GM19468 (cell line): Measurements from ENCODE around the gene TUBGCP3.
"Not testable (repeated sequence)": the region's sequence is repeated elsewhere in the genome, so short reads cannot be mapped to it uniquely, and the experiment has no call there.

Experiments used
- ATAC-seq: cut with Tn5 transposase; IDR thresholded peaks from one replicate; pipeline ENCODE4 v1.9.1; 2021; ENCODE audit warnings: mild to moderate bottlenecking, moderate library complexity, moderate number of reproducible peaks; ENCODE audit not compliant: unreplicated experiment; ENCODE audit errors: extremely low read depth

TUBGCP3 gene

GRCh38 chr13:112582263-112582662, 5.7 kb downstream of the TUBGCP3 start:
- ATAC-seq = no peak

- ATAC-seq = no peak
Observed at GRCh38 chr13:112580912-112581311, 7.0 kb downstream of the TUBGCP3 start.

DNA sequence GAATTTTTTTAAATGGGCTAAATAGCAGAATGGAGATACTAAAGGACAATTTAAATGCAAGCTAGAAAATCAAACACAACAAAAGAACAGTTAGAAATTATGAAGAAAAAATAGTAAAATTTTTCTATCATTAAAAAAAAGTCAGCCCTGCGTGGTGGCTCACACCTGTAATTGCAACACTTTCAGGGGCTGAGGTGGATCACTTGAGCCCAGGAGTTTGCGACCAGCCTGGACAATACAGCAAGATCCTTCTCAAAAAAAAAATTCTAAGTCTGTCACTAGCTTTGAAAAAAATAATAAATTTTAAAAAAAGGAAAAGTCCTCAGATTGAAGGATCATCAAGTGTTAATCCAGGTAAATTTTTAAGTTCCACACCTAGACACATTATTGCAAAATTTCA, 7.7 kb downstream of the TUBGCP3 start:
- no peak for ATAC-seq

DNA sequence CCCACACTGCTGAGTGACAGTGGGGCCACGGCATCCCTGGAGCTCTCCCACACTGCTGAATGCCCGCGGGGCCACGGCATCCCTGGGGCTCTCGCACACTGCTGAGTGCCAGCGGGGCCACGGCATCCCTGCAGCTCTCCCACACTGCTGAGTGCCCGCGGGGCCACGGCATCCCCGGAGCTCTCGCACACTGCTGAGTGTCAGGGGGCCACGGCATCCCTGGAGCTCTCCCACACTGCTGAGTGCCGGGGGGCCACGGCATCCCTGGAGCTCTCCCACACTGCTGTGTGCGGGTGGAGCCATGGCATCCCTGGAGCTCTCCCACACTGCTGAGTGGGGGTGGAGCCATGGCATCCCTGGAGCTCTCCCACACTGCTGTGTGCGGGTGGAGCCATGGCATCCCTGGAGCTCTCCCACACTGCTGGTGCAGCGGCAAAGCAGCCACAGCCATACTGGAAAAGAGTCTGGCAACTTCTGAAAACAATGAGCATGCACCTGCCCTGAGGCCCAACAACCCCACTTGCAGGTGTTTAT, 8.6 kb downstream of the TUBGCP3 start:
- no peak for ATAC-seq

DNA sequence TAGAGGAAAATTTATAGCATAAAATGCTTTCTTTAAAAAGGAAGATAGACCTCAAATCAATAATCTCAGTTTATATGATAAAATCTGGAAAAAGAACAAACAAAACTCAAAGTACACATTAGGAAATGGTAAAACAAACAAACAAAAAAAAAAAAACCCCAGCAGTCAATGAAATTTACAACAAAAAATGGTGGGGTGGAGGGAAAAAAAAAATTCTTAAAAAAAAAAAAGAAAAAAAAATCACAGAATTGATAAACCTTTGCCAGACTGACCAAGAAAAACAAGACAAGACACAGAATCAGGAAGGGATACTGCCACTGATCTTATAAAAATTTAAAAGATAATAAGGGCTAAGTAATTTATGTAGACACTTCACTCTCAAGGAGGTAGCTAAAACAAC, 11.2 kb downstream of the TUBGCP3 start:
- ATAC-seq = no peak

- no peak for ATAC-seq
Observed at GRCh38 chr13:112576191-112576590, 11.8 kb downstream of the TUBGCP3 start.

DNA sequence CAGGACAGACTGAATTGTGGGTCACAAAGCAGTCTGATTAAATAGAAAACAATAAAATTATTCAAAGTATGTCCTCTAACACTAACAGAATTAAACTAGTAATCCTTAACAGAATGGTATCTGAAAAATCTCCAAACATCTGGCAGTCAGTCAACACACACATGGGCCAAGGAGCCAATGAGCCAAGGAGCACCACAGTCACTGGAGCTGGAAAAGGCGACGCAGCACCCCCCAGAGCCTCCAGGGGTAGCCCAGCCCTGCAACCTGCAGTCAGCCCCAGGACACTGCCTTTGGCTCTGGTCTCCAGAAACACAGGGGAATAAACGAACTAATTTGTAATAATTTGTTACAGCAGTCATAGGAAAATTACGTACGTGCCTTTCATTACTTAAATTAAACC, 12.3 kb downstream of the TUBGCP3 start:
- ATAC-seq = no peak

DNA sequence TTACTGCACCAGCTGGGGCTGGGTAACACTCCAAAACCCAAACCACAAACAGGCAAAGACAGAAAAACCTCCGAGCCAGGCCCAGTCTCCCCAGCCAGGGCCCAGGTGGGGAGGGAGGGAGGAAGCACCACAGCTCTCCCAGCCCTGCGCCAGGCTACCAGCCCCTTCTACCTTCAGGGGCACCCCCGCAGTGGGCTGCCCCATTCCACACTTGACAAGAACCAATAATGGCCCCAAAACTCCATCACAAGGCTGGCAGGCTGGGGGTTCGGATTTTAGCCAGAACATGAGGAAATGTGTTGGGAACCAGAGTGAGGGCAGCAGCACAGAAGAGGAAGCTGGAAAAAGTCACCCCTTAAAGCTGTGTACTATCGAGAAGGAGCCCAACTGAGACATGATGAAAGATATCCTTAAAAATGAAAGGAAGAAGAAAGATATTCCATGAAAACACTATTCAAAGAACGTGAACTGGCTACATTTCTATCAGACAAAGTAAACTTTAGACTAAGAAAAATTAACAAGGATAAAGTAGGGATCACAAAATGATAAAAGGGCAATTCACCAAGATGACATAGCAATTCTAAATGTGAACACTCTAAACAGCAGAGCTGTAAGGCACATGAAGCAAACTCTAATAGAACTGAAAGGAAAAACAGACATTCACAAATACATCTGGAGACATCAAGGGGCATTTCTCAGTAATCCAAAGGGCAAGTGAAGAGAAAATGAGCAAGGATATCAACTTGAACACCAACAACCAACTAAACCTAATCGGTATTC, 12.9 kb downstream of the TUBGCP3 start:
- ATAC-seq = no peak

- ATAC-seq = no peak
Observed at GRCh38 chr13:112574416-112574815, 13.5 kb downstream of the TUBGCP3 start.

DNA sequence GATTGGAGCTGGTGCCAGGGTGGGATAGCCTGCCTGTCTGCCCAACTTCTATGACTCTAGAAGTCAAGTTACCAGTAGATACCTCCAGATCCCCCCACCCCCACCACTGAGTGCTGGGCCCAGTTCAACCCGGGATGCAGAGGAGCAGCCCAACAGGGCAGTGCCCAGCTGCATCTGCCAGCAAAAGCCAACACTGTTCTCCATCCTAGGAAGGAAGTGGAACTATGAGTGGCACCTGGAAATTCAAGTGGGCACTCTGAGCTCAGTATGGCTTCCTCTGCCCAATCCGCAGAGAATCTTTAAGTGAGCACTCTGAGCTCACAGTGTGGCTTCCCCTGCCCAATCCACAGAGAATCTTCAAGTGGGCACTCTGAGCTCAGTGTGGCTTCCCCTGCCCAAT, 14.2 kb downstream of the TUBGCP3 start:
- ATAC-seq = no peak

- ATAC-seq = no peak
Observed at GRCh38 chr13:112572366-112572765, 15.6 kb downstream of the TUBGCP3 start.

DNA sequence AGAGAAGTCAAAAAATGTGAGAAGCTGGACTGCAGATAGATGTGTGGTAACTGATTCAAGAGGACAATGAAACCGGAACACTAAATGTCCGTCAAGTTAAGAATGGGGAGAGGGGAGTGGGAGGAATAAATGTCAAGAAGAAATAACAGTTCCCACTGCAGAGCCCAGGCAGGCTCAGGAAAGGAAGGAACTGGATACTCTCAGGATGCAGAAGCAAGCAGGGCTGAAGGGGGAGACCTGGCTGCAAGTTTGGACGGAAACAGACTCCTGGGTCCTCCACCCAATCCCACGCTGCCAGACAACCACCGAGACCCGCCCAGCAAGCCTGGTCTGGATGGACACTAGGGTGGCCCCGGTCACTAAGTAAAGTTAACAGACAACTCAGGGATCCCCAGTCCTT, 18.1 kb downstream of the TUBGCP3 start:
- ATAC-seq = no peak

DNA sequence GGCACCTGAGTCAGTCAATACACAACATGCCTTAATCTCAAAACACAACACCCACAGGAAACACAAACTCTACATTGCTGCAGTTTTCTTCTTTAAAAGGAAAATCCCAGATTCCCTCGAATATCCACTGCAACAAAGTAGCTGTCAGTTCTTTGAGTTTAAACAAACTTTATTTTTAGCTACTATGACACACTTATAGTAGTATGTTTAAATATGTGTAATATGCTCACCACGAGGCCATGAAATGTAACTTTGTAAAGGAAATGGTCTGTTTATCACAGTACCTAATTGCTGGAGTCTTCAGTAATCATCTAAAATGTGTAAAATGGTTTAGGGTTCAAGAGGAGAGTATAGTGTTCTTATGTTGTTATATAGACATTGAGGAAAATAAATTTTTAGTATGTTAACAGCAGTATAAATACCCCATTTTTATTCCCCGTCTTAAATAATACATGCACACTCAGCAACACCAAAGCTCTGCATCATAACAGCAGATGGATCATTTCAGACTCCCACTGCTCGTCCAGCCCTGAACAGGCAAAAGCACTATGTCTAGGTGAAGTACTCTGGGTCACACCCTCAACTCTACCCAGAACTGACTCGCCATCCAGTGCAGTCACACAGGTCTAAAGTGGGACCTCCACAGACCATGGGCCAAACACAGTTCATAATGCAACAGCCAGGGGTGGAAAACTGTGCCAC, 20.6 kb downstream of the TUBGCP3 start:
- no peak for ATAC-seq

GRCh38 chr13:112562786-112563383, 25.1 kb downstream of the TUBGCP3 start:
- no peak for ATAC-seq

DNA sequence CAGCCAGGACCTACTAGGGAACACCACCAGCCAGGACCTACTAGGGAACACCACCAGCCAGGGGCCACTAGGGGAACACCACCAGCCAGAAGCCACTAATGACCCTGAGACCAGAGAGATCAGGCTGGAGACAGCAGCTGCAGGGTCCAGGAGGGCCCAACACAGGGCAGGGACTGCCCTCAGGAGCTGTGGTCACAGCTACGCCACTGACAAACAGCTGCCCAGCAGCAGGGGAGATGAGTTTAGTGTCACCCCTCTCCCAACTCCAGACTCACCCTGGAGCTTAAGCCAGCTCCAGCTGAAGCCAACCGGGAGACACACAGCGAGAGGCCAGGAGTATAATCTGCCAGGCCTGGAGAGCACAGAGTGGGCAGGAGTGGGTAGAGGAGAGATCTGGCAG, 25.7 kb downstream of the TUBGCP3 start:
- no peak for ATAC-seq

DNA sequence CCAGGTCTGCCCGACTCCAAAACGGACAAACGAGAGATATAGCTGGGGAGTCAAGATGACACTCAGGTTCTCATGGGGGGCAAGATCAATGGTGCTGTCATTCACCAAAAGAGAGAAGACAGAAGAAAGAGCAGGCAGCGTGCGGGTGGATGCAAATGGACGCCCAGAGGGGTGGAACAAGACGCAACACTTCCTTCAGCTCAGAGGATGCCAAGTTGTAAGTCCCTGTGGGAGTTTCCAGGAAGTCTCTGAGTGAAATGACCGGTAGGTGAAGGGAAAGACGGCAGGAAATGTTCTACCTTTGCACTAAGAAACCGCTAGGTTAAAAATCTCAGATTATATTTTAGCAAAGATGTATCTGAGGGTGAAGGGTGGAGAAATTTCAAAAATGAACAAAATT, 26.5 kb downstream of the TUBGCP3 start:
- no peak for ATAC-seq

DNA sequence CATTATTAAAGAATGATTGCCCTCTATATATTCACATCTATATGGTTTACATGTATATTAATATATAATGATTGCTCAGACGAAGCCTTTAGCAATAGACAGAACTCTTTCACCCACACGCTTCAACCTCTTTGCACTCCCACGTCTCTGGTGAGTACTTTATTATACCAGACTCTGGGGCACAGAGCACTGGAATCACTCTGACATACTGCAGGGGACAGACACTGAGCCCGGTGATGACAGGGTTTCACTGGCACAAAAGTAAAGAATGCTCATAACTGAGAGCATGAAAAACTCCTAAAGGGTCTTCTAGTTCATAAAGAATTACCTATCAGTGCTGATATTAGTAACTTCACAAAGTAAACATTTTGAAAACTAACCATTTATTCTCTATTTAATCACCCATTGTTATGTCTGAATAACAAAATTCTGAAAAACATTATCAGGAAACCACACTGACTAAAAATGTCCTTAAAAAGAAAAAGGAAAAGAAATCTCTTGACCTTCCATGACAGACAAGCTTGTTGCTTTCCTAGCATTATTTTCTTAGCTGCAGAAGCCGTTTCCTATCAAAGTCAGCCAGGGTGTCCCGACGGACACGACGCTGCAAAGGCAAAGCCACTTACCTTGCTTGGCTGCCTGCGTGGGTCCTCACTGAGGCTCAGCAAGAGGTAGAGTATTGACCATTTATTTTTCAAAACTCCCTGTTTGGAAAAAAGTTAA, 29.1 kb downstream of the TUBGCP3 start:
- ATAC-seq = no peak

- no peak for ATAC-seq
Observed at GRCh38 chr13:112556600-112556999, 31.4 kb downstream of the TUBGCP3 start.

GRCh38 chr13:112554214-112554850, 33.6 kb downstream of the TUBGCP3 start:
- no peak for ATAC-seq

- not testable (repeated sequence) for ATAC-seq
Observed at GRCh38 chr13:112548975-112549374, 39.0 kb downstream of the TUBGCP3 start.
